Choroid plexus epithelial cell (primary cell): ENCODE measurements around the gene SLC2A14.
"Not testable (repeated sequence)": the region's sequence is repeated elsewhere in the genome, so short reads cannot be mapped to it uniquely, and the experiment has no call there.

ENCODE experiments used
- DNase-seq: peaks from one replicate; pipeline ENCODE4 v3.0.0-alpha.2; 2010; ENCODE audit warnings: low read depth
- H3K4me3 ChIP-seq: 2 replicates; pipeline ENCODE4 v1.5.1; 2011; ENCODE audit warnings: low read depth, mild to moderate bottlenecking, control low read depth, low read length, moderate library complexity
- CTCF ChIP-seq: conservative IDR thresholded peaks from 2 replicates; pipeline ENCODE4 v1.5.1; 2011; ENCODE audit warnings: low read depth, mild to moderate bottlenecking, control low read depth, inconsistent platforms, low read length, moderate library complexity

Gene SLC2A14

DNA sequence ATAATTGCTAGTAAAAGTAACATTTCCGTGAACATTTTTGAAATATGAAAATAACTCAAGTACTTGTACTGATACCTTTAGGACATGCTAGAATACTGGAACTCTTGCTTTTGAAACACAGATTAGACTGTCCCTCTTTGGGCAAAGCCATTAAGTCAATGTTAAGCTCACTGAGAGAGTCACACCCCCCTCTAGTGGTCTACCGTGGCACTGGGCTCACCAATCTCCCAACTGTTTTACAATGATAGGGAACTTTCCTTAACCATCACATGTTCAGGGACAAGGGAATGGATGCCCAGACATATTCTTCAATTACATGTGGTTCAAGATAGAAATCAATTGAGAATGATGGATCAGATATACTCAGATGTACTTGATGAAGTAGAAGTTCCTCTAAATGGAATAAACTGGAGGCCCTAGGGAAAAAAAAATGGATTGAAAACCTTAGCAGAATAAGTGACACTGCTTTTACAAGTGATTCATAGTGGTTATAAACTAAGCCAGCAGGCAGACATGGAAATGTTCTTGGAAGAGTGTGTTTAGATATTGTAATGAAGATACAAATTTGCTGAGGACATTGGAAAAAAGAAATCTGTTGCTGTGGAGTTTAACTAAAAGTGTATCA is 65.7 kb downstream of the SLC2A14 start:
- TF ChIP-seq CTCF = peak; percentile 99
- peak; percentile 82 for DNase-seq
- H3K4me3 ChIP-seq = no peak overlapping the region

- not testable (repeated sequence) for DNase-seq
These were observed 66.4 kb downstream of the SLC2A14 start for GRCh38 chr12:7806319-7806718.

DNA sequence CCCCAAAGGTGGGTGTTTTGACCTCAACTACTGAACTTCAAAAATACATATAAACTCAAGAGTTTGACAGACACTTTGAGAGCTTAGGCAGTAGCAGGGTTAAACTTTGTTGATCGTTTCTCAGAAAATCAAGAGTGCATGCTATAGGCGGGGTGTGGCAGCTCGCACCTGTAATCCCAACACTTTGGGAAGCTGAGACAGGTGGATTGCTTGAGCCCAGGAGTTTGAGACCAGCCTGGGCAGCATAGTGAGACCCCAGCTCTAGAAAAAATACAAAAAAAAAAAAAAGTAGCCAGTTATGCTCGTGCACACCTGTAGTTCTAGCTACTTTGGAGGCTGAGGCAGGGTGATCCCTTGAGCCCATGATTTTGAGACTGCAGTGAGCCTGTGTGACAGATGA is 71.3 kb downstream of the SLC2A14 start:
- no peak overlapping the region for H3K4me3 ChIP-seq
- TF ChIP-seq CTCF = no peak
- DNase-seq = no peak

More at GRCh38 chr12:7806319-7806718, 66.4 kb downstream of the SLC2A14 start:
- not testable (repeated sequence) for H3K4me3 ChIP-seq

DNA sequence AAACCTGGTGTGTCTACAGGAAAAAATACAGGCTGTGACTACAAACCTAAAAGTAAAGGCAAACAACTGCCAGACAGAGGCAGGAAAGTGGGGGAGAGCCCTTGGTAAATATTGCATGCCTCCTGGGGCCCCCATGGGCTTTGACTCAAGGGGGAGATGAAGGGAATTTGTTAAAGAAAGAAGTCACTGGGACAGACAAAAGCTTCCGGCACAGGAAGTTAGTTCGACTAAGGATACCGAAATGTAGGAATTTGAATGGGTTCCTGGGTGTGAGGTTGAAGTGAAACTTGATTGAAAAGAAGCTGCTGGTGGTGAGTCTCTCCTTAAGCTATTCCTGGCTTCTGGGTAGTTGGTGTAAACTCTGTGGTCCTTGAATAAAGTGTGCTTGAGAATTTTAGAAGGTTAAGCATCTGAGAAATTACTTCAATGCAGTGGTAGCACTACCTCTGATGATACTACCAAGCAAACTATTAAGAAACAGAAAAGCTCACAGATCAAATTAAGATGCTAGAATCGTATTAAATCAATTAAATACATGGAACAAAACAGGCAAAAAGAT is 73.9 kb downstream of the SLC2A14 start:
- H3K4me3 ChIP-seq, DNase-seq: not testable (repeated sequence)

DNA sequence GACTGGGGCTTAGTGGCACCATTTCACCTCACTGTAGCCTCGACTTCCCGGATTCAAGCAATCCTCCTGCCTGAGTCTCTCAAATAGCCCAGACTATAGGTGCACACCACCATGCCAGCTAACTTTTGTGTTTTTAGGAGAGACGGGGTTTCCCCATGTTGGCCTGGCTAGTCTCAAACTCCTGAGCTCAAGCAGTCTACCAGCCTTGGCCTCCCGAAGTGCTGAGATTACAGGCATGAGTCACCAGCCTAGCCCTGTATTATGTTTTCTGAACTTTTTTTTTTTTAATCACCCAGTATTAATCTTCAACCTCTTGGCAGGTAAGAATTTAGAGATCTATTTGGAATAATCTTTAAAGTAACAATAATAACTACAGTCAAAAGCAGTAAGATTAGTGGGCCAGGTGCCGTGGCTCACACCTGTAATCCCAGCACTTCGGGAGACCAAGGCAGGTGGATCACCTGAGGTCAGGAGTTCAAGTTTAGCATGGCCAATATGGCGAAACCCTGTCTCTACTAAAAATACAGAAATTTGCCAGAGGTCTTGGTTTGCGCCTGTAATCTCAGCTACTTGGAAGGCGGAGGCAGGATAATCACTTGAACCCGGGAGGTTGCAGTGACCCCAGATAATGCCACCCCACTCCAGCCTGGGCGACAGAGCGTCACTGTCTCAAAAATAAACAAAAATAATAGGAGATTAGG is 74.9 kb downstream of the SLC2A14 start:
- no peak for TF ChIP-seq CTCF
- DNase-seq = peak; percentile 27
- no peak overlapping the region for H3K4me3 ChIP-seq

DNA sequence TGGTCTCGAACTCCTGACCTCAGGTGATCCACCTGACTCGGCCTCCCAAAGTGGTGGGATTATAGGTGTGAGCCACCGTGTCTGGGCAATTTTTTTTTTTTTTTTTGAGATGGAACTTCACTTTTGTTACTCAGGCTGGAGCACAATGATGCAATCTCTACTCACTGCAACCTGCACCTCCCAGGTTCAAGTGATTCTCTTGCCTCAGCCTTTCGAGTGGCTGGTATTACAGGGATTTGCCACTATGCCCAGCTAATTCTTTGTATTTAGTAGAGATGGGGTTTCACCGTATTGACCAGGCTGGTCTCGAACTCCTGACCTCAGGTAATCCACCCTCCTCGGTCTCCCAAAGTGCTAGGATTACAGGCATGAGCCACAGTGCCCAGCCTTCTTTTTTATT is 75.4 kb downstream of the SLC2A14 start:
- H3K4me3 ChIP-seq, DNase-seq: not testable (repeated sequence)

- DNase-seq = no peak
- no peak for TF ChIP-seq CTCF
- H3K4me3 ChIP-seq = no peak overlapping the region
These were observed 79.5 kb downstream of the SLC2A14 start for GRCh38 chr12:7793211-7793610.

DNA sequence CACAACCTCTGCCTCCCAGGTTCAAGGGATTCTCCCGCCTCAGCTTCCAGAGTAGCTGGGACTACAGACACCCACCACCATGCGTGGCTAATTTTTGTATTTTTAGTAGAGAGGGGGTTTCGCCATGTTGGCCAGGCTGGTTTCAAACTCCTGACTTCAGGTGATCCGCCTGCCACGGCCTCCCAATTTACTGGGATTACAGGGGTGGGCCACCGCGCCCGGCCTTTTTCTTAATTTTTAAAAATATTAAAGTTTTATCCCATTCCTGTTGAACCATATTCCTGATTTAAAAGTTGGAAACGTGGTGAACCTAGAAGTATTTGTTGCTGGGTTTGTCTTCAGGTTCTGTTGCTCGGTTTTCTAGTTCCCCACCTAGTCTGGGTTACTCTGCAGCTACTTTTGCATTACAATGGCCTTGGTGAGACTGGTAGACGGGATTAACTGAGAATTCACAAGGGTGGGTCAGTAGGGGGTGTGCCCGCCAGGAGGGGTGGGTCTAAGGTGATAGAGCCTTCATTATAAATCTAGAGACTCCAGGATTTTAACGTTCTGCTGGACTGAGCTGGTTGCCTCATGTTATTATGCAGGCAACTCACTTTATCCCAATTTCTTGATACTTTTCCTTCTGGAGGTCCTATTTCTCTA is 83.7 kb downstream of the SLC2A14 start, which contains the start of gene NANOG:
Gene NANOG, plus strand, starts transcription at position 519 of the 645 bp plus-strand sequence. CDS start 213 bp downstream, outside the sequence.
- H3K4me3 ChIP-seq, DNase-seq: not testable (repeated sequence)

GRCh38 chr12:7788294-7788660 is 84.4 kb downstream of the SLC2A14 start:
- DNase-seq = no peak
- no peak for TF ChIP-seq CTCF
- H3K4me3 ChIP-seq = no peak overlapping the region
